Stimulated activated naive CD8-positive, alpha-beta T cell treated with anti-CD3 and anti-CD28 coated beads, Interleukin-15, amount 100 ng/mL, for 72 hours (primary cell): ENCODE data around the gene AOPEP.
A peak's percentile ranks its signal among the peaks of the same experiment; 100 is the strongest.

Experiments
- ATAC-seq: fragments of 150-1000 bp; cut with Tn5 transposase; 2 replicates; pipeline ENCODE4 v1.10.0; 2021; ENCODE audit warnings: mild to moderate bottlenecking, moderate library complexity
- DNase-seq, 2 donors: peaks; one replicate each; pipeline ENCODE4 v3.0.0; 2021 to 2022
- H3K27ac Mint-ChIP-seq, 2 donors: one replicate each; pipeline ENCODE4 v1.8.0; 2022; ENCODE audit warnings: mild to moderate bottlenecking in 2 of 2, mixed read lengths in 2 of 2, moderate library complexity in 2 of 2
- H3K27me3 Mint-ChIP-seq: one replicate; pipeline ENCODE4 v1.8.0; 2022; ENCODE audit warnings: mixed read lengths
- H3K4me1 Mint-ChIP-seq: one replicate; pipeline ENCODE4 v1.8.0; 2022; ENCODE audit warnings: mild to moderate bottlenecking, mixed read lengths
- H3K4me3 Mint-ChIP-seq, 2 donors: one replicate each; pipeline ENCODE4 v1.8.0; 2022; ENCODE audit warnings: mild to moderate bottlenecking in 2 of 2, mixed read lengths in 2 of 2, moderate library complexity in 1 of 2
- H3K9me3 Mint-ChIP-seq, 2 donors: one replicate each; pipeline ENCODE4 v1.8.0; 2022; ENCODE audit warnings: mixed read lengths in 2 of 2

AOPEP gene

DNA sequence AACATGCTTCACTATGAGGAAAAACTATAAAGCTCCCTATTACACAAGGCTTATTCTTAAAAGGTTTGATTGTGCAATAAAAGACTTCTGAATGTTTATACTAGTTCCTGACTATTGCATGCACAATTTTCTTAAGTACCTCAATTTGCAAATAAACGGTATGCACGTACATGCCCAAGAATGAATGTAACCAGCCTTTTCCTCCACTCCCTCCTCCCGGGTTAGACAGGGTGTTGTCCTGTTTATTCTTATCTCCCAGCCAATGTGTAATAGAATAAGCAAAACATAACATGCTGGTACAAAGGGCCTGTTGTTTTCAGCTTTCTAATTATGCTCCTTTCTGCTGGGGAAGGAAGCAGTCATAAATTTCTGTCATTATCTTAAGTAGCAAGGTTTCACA is 79.1 kb downstream of the AOPEP start:
- no peaks in the 10 kb centered on the region for H3K27me3 Mint-ChIP-seq
- DNase-seq, result no peak
- no peak overlapping the region for H3K4me3 Mint-ChIP-seq
- H3K4me1 Mint-ChIP-seq, result peaks cover 44% of the 10 kb centered on the region
- H3K9me3 Mint-ChIP-seq, result no peaks in the 10 kb centered on the region
- no peak for ATAC-seq
- no peak overlapping the region for H3K27ac Mint-ChIP-seq

DNA sequence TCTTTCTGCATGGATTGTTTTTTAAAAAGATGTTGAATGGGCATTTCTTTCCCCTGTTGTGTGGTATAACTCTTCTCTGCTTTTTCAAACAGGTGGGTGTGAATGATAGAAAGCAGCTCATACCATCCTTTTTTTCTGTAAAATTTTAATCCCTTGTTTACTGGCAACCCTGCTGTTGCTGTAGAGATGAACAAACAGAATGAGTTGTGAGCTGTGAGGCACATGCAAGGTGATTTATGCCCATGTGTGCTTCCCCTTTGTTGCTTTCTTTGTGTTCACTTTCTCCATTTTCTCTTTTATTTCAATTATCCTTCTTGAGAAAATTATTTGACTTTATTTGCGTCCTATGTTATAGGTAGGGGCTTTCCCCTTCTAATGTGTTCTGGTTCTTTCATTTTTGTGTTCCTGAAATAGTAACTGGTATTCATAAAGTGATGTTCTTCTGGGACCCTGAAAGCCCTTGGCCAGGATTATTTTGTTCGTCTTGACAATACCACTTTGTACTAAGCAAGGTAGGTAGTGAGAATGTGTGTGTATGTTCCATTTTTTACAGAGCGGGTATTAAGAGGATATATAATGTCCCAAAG is 79.9 kb downstream of the AOPEP start:
- Mint-ChIP-seq H3K27me3 (no peaks in the 10 kb centered on the region), H3K9me3 (no peaks in the 10 kb centered on the region), H3K27ac (no peak overlapping the region), H3K4me3 (no peak overlapping the region), H3K4me1 (peaks cover 44% of the 10 kb centered on the region)
- ATAC-seq, result no peak
- DNase-seq, result no peak

DNA sequence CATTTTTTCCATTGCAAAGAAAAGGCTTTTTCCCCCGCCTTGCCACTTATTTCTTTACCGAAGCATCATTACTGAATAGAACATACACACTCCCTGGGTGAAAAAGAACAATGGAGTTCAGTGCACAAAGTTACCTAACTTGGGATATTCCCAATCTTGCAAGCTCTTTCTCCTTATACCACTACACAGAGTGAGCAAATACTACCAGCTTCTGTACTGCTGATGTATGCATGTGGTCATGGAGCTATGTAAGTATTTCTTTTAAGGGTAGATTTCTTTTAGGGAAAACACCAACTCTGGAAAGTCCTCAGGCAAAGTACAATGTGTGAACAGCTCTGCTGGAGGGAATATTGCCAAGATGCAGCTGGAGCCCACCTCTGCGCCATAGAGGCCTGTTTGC is 81.1 kb downstream of the AOPEP start:
- Mint-ChIP-seq H3K27ac (no peak overlapping the region), H3K27me3 (no peaks in the 10 kb centered on the region), H3K9me3 (no peaks in the 10 kb centered on the region), H3K4me1 (peaks cover 39% of the 10 kb centered on the region), H3K4me3 (no peak overlapping the region)
- no peak for DNase-seq
- no peak for ATAC-seq

DNA sequence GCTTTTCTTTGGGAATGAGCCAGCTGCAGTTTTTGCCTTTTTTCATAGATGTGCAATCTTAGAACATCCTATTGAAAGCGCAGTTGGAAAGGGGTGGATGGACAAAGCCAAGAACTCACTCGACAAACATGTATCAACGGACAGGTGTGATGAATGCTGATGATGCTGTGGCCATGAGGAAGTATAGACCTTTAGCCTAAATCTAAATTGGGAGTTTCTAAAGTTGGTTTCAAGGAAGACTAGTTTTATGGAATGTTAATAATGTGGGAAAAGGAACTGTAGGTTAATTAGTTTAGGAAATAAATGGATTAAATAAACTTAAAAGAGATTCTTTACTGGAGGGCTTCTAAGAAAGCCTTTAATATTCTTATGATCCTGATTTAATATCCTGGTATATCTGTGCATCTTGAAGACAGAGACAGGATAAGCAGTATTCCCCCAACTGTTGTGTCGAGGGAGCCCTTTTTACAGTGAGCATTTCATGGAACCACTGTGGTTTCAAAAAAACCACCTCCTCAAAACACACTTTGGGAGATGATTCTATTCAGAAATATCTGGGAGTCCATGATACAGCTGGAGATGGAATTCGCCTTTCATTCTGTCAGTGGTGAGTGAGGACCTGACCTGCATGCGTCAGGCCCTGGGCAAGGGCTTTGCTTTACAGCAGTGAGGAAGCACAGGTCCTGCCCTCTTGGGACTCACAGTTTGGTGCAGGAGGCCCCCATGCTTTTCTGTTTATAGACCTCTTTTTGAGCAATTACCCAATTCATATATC is 82.6 kb downstream of the AOPEP start:
- DNase-seq (no peak), ATAC-seq (no peak)
- Mint-ChIP-seq H3K27me3 (no peaks in the 10 kb centered on the region), H3K9me3 (no peaks in the 10 kb centered on the region), H3K4me1 (peaks cover 28% of the 10 kb centered on the region), H3K27ac (no peak overlapping the region), H3K4me3 (no peak overlapping the region)

DNA sequence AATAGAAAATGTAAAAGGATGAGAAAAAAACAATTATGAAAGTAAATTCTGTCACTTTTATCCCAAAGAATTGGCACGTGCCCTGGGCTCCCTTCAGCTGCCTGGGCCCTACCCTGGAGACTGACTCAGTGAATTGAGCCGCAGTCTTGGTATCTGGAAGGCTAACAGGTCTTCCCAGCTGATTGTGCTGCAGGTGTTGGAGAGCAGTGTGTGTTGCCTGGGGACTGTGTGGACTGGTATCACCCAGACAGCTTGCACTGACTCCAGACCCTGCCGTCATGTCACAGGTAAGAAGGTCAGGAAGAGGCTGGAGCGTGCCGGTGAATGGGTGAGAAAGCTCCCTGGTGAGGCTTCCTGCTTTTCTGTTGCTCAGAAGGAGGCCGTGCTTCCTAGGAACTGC is 83.3 kb downstream of the AOPEP start:
- Mint-ChIP-seq H3K27me3 (no peaks in the 10 kb centered on the region), H3K27ac (no peak overlapping the region), H3K9me3 (no peaks in the 10 kb centered on the region), H3K4me3 (no peak overlapping the region), H3K4me1 (peaks cover 22% of the 10 kb centered on the region)
- DNase-seq (no peak), ATAC-seq (no peak)

DNA sequence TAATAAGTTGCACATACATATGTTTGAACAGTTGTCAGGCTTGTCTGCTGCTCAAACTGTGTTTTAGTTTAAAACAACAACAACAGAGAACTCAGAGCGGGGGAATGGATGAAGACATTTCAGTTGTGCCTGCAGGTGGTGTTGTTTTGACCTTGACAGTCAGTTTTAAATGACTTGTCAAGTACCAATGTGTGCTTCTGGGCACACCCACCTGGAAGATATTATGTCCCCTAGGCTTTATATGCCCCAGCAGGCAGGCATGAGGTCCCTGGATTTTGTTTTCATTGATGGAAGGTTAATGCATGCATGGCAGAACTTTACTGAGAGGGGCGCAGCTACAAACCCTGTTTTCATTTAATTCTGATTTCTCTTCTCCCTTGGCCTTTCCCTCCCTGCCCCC is 84.6 kb downstream of the AOPEP start:
- peaks cover 14% of the 10 kb centered on the region for H3K4me1 Mint-ChIP-seq
- no peak for DNase-seq
- no peaks in the 10 kb centered on the region for H3K27me3 Mint-ChIP-seq
- no peak overlapping the region for H3K4me3 Mint-ChIP-seq
- no peak overlapping the region for H3K27ac Mint-ChIP-seq
- H3K9me3 Mint-ChIP-seq, result no peaks in the 10 kb centered on the region
- ATAC-seq, result no peak

DNA sequence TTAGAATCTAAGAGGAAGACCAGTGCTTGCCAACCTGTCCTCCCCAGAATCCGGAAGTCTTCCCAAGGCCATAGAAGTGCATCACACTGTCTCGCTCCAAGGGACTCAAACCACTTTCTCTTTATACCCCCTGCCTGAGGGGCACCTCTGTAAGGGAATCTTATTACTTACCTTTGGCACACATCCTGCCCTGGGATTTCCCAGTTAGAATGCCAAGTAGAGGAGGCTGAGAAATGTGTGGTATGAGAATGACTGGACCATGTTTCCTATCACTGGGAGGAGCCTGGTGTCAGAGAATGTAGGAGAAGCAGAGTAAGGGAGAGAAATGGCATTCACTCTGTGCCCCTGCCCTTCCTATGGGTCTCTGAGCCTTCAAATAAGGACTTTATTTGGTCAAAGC is 85.8 kb downstream of the AOPEP start:
- DNase-seq, result peak in 1 of 2 donors; percentile 17
- H3K9me3 Mint-ChIP-seq, result no peaks in the 10 kb centered on the region
- ATAC-seq, result peak; percentile 71
- no peak overlapping the region for H3K27ac Mint-ChIP-seq
- H3K4me1 Mint-ChIP-seq, result peaks cover 7% of the 10 kb centered on the region
- no peak overlapping the region for H3K4me3 Mint-ChIP-seq
- no peaks in the 10 kb centered on the region for H3K27me3 Mint-ChIP-seq

DNA sequence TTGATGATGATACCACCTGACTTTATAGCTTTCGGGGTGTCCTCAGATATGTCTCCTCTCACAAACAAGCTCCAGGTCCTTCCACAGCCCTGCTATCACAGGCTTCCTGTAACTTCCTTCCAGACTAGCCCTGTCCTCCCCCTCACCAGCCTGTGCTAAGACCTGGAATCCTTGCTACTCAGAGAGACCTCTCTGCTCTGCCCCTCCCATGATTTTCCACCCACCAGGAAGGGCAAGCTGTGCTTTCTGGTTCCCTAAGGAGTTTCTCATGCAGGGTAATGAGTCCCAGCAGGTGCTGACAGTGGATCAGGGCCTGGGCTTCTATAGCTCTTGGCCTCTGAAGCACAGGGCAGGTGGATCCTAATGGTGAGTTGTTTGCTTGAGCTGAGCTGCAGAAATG is 86.9 kb downstream of the AOPEP start:
- Mint-ChIP-seq H3K9me3 (no peaks in the 10 kb centered on the region), H3K4me1 (peaks cover 7% of the 10 kb centered on the region), H3K4me3 (no peak overlapping the region), H3K27ac (no peak overlapping the region), H3K27me3 (no peaks in the 10 kb centered on the region)
- DNase-seq (no peak), ATAC-seq (no peak)

DNA sequence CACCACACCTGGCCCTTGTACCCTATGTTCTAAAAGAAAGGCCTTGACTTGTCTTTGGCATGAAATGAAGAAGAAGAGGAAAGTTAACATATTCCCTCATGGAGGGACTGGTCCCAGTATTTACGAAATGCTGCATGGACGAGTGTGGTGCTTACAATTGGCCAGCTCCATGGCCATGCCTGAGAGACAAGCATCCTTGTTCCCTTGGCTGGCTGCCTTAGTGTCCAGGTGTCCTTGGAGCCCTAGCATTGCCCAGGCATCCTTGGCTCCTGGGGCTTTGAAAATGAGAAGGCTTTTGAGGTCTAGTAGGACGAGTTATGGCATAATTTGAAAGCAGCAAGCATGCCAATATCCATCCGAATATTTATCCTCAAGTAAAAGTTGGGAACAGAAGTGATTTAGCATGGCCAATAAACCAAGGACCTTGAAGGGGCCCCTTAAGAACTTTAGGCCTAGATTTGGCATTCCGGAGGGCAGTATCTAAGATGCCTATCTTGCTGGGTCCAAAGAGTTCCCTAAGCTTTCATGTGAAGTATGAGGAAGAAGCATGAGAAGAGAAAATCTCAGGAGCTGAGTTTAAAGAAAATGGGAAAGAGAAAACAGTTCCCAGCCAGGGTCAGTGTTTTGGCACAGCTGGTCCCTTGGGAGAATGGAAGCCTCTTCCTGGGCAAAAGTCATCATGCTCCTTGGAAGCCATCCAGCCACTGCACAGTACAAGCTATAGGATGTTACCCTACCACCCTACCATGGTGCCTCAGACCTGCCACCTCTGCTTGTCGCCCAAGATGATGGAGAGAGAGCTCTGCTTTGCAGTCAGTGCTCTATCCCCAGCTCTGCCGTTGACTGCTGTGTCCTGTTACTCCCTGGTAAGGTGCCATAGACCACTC is 91.0 kb downstream of the AOPEP start:
- H3K27me3 Mint-ChIP-seq, result no peaks in the 10 kb centered on the region
- no peaks in the 10 kb centered on the region for H3K9me3 Mint-ChIP-seq
- no peak for DNase-seq
- H3K27ac Mint-ChIP-seq, result no peak overlapping the region
- no peak overlapping the region for H3K4me3 Mint-ChIP-seq
- H3K4me1 Mint-ChIP-seq, result peaks cover 11% of the 10 kb centered on the region
- no peak for ATAC-seq

DNA sequence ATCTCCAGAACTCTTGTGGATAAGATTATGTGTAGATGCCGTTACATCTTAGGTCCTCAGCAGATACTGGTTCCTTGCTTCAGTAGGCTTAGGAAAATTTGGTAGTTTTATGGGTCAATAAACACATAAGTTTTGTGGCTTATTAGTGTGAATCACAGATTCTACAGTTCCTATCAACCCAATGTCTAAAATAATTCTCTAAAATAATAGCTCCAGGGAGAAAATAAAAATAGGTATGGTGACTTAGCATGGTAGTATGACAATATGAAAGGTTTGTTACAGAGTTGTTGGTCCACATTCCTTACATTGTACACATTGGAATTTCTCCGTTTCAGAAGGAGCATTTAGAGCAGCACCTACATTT is 91.7 kb downstream of the AOPEP start:
- H3K27me3 Mint-ChIP-seq, result no peaks in the 10 kb centered on the region
- no peak overlapping the region for H3K4me3 Mint-ChIP-seq
- H3K27ac Mint-ChIP-seq, result no peak overlapping the region
- ATAC-seq, result no peak
- H3K9me3 Mint-ChIP-seq, result no peaks in the 10 kb centered on the region
- no peak for DNase-seq
- H3K4me1 Mint-ChIP-seq, result peaks cover 9% of the 10 kb centered on the region

DNA sequence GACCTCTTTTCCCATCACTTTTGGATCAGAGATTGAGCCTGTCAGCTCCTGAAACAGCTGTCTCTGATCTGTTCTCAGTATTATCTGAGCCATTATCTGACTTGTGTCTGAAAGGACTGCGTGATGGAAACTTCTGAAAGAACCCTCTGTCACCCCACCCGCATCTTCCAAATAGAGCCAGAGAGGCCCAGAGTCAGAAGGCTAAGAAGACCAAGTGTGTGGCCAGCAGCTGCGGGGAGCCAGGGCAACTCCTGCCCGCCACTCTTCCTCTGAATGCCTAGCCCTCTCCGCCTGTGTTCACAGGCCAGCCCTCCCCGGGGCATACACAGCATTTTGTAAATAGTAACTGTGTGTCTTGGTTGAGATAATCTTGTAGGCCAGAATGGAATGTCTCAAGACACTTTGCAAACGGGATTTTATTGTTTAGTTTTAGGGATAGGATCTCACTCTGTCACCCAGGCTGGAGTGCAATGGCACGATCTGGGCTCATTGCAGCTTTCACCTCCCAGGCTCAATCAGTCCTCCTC is 92.7 kb downstream of the AOPEP start:
- H3K27ac Mint-ChIP-seq, result no peak overlapping the region
- no peaks in the 10 kb centered on the region for H3K9me3 Mint-ChIP-seq
- no peak overlapping the region for H3K4me3 Mint-ChIP-seq
- peaks cover 9% of the 10 kb centered on the region for H3K4me1 Mint-ChIP-seq
- ATAC-seq (no peak), DNase-seq (no peak)
- H3K27me3 Mint-ChIP-seq, result no peaks in the 10 kb centered on the region

DNA sequence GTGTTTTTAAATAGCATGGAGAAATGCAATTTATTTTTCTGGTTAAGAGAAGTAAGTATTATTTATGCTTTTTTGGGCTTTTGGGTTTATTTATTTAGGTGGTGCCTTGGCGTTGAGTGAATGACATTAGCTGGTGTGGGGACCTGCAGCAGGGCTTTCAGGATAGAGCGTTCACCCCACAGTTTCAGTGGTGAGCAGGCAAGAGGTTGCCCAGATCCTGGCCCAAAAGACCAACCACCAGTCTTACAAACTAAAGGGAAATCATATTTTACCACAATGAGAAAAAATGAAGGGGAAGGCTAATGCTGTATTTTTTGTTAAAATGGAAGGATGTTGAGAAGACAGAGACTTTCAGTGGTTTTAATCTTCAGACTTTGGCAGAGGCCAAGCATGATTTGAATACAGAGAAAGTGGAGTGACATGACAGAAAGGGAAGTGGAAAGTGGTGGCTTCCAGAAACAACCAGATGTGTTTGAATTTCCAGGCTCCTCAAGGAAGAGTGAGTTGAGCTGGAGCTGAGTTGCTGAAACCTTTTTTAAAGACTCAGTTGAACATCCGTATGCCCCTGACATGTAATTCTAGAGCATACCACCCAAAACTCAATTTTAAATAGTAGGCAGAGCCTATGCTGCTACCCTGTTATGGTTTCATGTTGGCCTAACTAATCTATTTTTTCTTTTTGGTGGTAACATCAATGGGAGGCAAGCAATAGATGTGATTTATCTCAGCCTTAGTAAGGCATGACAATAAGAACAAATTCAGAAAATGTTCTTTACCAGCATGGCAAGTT is 94.8 kb downstream of the AOPEP start:
- H3K27me3 Mint-ChIP-seq, result no peaks in the 10 kb centered on the region
- no peaks in the 10 kb centered on the region for H3K9me3 Mint-ChIP-seq
- ATAC-seq, result peak; percentile 59
- H3K27ac Mint-ChIP-seq, result no peak overlapping the region
- peak in 1 of 2 donors; percentile 13 for DNase-seq
- no peak overlapping the region for H3K4me3 Mint-ChIP-seq
- peaks cover 9% of the 10 kb centered on the region for H3K4me1 Mint-ChIP-seq

DNA sequence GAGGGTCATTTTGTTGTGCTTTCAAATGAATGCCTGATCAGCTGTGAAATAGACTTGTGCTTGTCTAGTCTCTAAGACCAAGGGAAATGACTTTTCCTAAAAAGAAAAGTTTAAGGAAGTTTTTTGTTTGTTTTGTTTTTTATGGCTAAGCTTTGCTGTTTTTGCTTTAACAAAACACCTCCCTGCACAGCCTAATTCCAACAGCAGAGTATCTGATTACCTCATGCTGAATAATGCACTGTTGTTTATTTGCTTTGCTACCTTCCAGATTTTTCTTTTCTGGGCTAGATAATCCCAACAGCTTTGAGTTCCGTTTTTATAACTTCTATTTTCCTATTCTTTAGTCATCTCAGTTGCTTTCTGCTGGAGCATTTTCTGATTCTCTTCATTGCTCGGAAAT is 95.8 kb downstream of the AOPEP start:
- ATAC-seq, result no peak
- Mint-ChIP-seq H3K27ac (no peak overlapping the region), H3K4me1 (peaks cover 9% of the 10 kb centered on the region), H3K4me3 (no peak overlapping the region), H3K9me3 (no peaks in the 10 kb centered on the region), H3K27me3 (no peaks in the 10 kb centered on the region)
- DNase-seq, result no peak

DNA sequence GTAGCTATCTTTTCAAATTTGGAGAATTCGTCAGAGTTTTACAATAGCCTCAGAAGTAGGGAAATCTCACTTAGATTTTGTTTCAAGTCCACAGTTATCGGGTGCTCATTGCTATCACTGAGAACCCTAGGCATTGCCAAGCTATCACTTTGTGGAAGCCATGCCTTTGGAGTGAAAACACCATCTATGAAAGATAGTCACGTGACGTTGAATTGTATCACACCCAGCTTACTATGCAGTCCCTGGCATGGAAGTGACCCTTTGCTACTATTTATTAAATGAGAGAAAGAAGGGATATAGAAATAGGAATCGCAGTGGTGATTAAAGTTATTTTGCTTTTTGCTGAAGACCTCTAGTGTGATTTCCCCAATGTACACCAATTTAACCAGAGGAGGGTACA is 97.2 kb downstream of the AOPEP start:
- no peaks in the 10 kb centered on the region for H3K9me3 Mint-ChIP-seq
- no peak overlapping the region for H3K4me3 Mint-ChIP-seq
- H3K4me1 Mint-ChIP-seq, result peaks cover 9% of the 10 kb centered on the region
- H3K27ac Mint-ChIP-seq, result no peak overlapping the region
- no peaks in the 10 kb centered on the region for H3K27me3 Mint-ChIP-seq
- DNase-seq (no peak), ATAC-seq (no peak)

DNA sequence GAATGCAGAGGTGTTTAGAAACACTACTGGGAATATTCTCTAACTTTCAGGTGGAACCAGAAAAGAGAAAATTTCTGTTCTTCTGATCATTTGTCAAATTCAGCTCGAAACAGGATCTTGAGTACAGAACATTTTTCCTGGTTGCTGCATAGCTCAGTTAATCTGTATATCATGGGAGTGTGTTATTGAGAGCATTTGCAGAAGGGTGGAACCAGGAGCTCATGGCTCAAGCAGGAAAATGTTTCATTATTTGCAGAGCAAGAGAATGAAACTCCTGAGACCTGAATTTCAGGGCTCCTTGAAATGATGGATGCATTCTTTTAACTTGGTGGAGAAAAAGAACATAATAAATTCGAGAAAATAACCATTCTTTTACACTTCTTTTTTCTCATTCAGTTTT is 97.9 kb downstream of the AOPEP start:
- Mint-ChIP-seq H3K27me3 (no peaks in the 10 kb centered on the region), H3K4me3 (no peak overlapping the region), H3K4me1 (peaks cover 9% of the 10 kb centered on the region), H3K27ac (no peak overlapping the region), H3K9me3 (no peaks in the 10 kb centered on the region)
- DNase-seq, result no peak
- no peak for ATAC-seq
